HT-29 (cell line): ENCODE data around the gene XAF1. TPM values are rescaled to one million over a fixed set of nuclear protein-coding genes. Genes with fewer than 3 reads are reported as not detected.
"Not testable (repeated sequence)": the region's sequence is repeated elsewhere in the genome, so short reads cannot be mapped to it uniquely, and the experiment has no call there.

Experiments used
- DNase-seq: peaks from one replicate; pipeline ENCODE4 v3.0.0-alpha.2; 2015; ENCODE audit warnings: low spot score
- total RNA-seq: library from RNA; depleted of rRNA; stranded (reverse); fragments of >200 nt; shearing (Covaris generic); gene quantifications from 2 replicates; pipeline ENCODE4 v1.2.3, GENCODE V29; 2014; rRNA removed

Gene XAF1
- 1.5 and 2.2 TPM in 2 replicates for total RNA-seq

- DNase-seq = no peak
Measured at GRCh38 chr17:6755731-6756184, at the start of gene XAF1. TSS of gene XAF1 (plus strand) at chr17:6756046. CDS start at chr17:6756079, 33 bp downstream.

GRCh38 chr17:6706499-6706898 is 49.3 kb upstream of the XAF1 start:
- DNase-seq = no peak

GRCh38 chr17:6706996-6707395 is 48.9 kb upstream of the XAF1 start:
- no peak for DNase-seq

GRCh38 chr17:6708357-6708961 is 47.4 kb upstream of the XAF1 start:
- DNase-seq = no peak

- DNase-seq = no peak
Measured at GRCh38 chr17:6710317-6710716, 45.5 kb upstream of the XAF1 start.

GRCh38 chr17:6711081-6711674 is 44.7 kb upstream of the XAF1 start:
- no peak for DNase-seq

- no peak for DNase-seq
Measured at GRCh38 chr17:6711681-6712057, 44.2 kb upstream of the XAF1 start.

- peak; percentile 3 for DNase-seq
Measured at GRCh38 chr17:6712058-6712853, 43.6 kb upstream of the XAF1 start.

- no peak for DNase-seq
Measured at GRCh38 chr17:6712854-6713129, 43.1 kb upstream of the XAF1 start.

GRCh38 chr17:6713130-6713917 is 42.5 kb upstream of the XAF1 start, which contains the start of gene SLC13A5:
TSS of gene SLC13A5 (minus strand) at chr17:6713369. CDS start at chr17:6713333, 36 bp downstream.
- DNase-seq = no peak

GRCh38 chr17:6713918-6714271 is 42.0 kb upstream of the XAF1 start:
- no peak for DNase-seq

- DNase-seq = no peak
Measured at GRCh38 chr17:6714315-6714874, 41.5 kb upstream of the XAF1 start.

- DNase-seq = no peak
Measured at GRCh38 chr17:6716736-6717135, 39.1 kb upstream of the XAF1 start.

- DNase-seq = no peak
Measured at GRCh38 chr17:6721744-6722143, 34.1 kb upstream of the XAF1 start.

GRCh38 chr17:6724009-6724408 is 31.8 kb upstream of the XAF1 start:
- no peak for DNase-seq

GRCh38 chr17:6729531-6729930 is 26.3 kb upstream of the XAF1 start:
- DNase-seq = no peak

- not testable (repeated sequence) for DNase-seq
Measured at GRCh38 chr17:6746665-6747064, 9.2 kb upstream of the XAF1 start.

- no peak for DNase-seq
Measured at GRCh38 chr17:6748617-6749016, 7.2 kb upstream of the XAF1 start.

- no peak for DNase-seq
Measured at GRCh38 chr17:6749519-6749918, 6.3 kb upstream of the XAF1 start.

GRCh38 chr17:6752068-6752909 is 3.6 kb upstream of the XAF1 start:
- no peak for DNase-seq

GRCh38 chr17:6753006-6753445 is 2.8 kb upstream of the XAF1 start:
- DNase-seq = peak; percentile 1
